Brain microvascular endothelial cell (primary cell): ENCODE measurements around the gene NAGPA.

Experiments
- DNase-seq: peaks from one replicate; pipeline ENCODE4 v3.0.0-alpha.2; 2020
- H3K27ac ChIP-seq: fragments of 250-450 bp; sonication (Bioruptor Pico); 2 replicates; pipeline ENCODE4 v1.5.1; 2020; ENCODE audit warnings: mild to moderate bottlenecking, moderate library complexity
- H3K27me3 ChIP-seq: fragments of 250-450 bp; sonication (Bioruptor Pico); replicated peaks from 2 replicates; pipeline ENCODE4 v1.5.1; 2020; ENCODE audit warnings: mild to moderate bottlenecking
- H3K36me3 ChIP-seq: fragments of 250-450 bp; sonication (Bioruptor Pico); replicated peaks from 2 replicates; pipeline ENCODE4 v1.5.1; 2020; ENCODE audit warnings: mild to moderate bottlenecking
- H3K4me3 ChIP-seq: 2 replicates; pipeline ENCODE4 v1.5.1; 2011; ENCODE audit warnings: low read depth, mild to moderate bottlenecking, control low read depth, low read length, moderate library complexity
- in situ Hi-C: cut with HindIII; loops from 2 replicates; pipeline ENCODE4 v1.10.0; 2017; ENCODE audit warnings: low sequenced_read_pairs, low pct_ligation_motif_present
- TF ChIP-seq, protein P1 (sequence below): IDR thresholded peaks from 2 replicates; pipeline ENCODE4 v1.5.1; 2011; ENCODE audit warnings: low read depth, mild to moderate bottlenecking, moderate library complexity, low read length, control low read depth, inconsistent platforms; ENCODE audit errors: missing control alignments

The NAGPA gene

DNA sequence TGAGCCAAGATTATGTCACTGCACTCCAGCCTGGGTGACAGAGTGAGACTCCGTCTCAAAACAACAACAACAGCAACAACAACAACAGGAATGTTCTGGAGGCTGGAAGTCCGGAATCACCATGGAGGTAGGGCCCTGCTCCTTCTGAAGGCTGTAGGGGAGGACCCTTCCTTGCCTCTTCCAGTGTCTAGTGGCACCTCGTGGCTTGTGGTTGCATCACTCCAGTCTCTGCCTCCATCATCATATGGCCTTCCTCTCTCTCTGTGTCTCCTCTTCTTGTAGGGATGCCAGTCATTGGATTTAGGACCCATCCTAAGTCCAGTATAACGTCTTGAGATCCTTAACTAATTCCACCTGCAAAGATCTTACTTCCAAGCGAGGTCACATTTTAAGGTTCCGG, 14.0 kb downstream of the NAGPA start:
- H3K36me3 ChIP-seq = no peaks in the 10 kb centered on the region
- DNase-seq = no peak
- no peak overlapping the region for H3K27ac ChIP-seq
- no peak overlapping the region for H3K4me3 ChIP-seq
- no peaks in the 10 kb centered on the region for H3K27me3 ChIP-seq
- TF ChIP-seq, protein P1, sequence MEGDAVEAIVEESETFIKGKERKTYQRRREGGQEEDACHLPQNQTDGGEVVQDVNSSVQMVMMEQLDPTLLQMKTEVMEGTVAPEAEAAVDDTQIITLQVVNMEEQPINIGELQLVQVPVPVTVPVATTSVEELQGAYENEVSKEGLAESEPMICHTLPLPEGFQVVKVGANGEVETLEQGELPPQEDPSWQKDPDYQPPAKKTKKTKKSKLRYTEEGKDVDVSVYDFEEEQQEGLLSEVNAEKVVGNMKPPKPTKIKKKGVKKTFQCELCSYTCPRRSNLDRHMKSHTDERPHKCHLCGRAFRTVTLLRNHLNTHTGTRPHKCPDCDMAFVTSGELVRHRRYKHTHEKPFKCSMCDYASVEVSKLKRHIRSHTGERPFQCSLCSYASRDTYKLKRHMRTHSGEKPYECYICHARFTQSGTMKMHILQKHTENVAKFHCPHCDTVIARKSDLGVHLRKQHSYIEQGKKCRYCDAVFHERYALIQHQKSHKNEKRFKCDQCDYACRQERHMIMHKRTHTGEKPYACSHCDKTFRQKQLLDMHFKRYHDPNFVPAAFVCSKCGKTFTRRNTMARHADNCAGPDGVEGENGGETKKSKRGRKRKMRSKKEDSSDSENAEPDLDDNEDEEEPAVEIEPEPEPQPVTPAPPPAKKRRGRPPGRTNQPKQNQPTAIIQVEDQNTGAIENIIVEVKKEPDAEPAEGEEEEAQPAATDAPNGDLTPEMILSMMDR = no peak
- in situ Hi-C loops = no loop called here

DNA sequence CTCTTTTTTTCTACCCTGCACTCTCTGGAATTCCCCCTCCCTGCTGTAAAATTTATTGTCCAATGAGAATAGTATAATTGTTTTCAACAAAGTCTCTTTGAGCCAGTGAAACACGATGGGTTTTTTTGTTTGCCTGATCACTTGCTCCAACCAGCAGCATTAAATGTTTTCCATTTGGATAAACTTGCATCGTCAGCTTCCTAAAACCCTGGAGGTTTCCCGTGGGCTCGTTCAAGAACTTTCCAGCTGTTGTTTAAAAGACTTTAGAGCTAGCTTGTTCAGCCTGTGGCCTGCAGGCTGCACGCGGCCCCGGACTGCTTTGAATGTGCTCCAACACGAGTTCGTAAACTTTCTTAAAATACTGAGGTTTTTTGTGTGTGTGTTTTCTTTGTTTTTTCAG, 14.9 kb downstream of the NAGPA start:
- H3K36me3 ChIP-seq = no peaks in the 10 kb centered on the region
- TF ChIP-seq, protein P1 = no peak
- in situ Hi-C loops = no loop called here
- no peak overlapping the region for H3K27ac ChIP-seq
- no peaks in the 10 kb centered on the region for H3K27me3 ChIP-seq
- no peak overlapping the region for H3K4me3 ChIP-seq
- no peak for DNase-seq

DNA sequence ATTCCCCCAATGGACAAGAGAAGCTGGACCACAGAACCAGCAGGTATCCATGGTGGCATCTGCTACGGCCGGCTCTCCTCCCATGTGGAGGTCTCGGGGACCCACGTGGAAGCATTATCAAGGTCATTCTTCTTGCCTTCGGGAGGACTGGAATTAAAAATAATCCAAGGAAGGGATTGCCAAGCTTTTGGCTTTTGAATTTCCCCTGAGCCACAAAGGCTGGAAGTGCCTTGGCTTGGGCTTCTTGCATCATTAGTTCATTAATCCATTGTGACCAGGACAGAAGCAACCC, 16.1 kb downstream of the NAGPA start:
- Histone ChIP-seq H3K36me3 (no peaks in the 10 kb centered on the region), H3K27ac (no peak overlapping the region), H3K4me3 (no peak overlapping the region), H3K27me3 (no peaks in the 10 kb centered on the region)
- in situ Hi-C loops = no loop called here
- TF ChIP-seq, protein P1 = no peak
- DNase-seq = no peak

DNA sequence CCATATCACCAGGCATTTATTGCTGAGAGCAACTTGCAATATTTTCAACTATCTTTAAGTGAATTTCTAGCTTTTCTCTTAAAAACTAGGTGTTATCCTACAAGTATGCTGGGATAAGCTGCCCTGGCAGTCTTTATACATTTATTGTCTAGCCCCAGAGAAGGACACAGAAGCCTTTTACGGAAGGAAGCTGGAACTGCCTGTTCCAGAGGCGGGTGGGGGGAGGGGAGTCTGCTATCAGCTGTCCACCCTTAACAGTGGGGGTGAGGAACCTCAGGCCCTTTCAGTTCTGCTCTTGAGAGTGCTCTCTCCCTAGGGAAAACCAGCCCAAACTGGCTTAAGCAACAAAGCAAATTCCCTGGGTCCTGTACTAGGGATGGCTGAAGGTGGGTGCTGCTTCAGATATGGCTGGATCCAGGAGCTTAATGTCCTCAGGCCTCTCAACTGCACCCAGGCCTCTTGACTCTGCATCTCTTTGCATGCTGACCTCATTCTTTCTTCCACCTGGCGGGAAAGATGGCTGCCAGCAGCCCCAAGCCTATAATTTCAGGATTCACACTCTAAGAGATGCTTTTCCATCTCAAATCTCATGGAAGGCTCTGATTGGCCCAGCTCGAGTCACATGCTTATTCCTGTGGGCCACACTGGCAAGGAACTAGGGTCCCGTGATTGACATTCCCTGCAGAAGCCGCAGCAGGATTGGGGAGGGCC, 16.6 kb downstream of the NAGPA start:
- in situ Hi-C loops = no loop called here
- Histone ChIP-seq H3K27ac (no peak overlapping the region), H3K36me3 (no peaks in the 10 kb centered on the region), H3K27me3 (no peaks in the 10 kb centered on the region), H3K4me3 (no peak overlapping the region)
- DNase-seq = no peak
- TF ChIP-seq, protein P1 = no peak

DNA sequence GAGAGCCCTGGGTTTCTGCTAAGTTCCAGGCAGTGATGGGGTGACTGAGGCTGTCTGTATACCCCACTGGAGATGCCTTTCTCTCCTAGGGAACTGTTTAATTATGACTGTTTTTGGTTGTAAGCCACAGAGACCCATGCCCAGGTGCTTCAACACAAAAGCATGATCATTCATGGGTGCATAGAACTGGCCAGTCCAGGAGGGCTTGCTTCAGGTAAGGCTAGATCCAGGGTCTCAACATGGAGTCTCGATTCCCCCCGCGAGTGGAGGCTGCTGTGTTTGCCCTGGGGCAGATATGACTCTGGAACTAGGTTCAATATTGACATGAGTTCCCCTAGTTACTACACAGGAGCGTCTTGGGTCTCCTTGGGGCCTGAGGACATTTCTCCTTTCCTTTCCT, 17.8 kb downstream of the NAGPA start:
- DNase-seq = no peak
- TF ChIP-seq, protein P1 = no peak
- H3K27ac ChIP-seq = no peak overlapping the region
- in situ Hi-C loops = no loop called here
- no peak overlapping the region for H3K4me3 ChIP-seq
- H3K27me3 ChIP-seq = peaks cover 2% of the 10 kb centered on the region
- no peaks in the 10 kb centered on the region for H3K36me3 ChIP-seq

DNA sequence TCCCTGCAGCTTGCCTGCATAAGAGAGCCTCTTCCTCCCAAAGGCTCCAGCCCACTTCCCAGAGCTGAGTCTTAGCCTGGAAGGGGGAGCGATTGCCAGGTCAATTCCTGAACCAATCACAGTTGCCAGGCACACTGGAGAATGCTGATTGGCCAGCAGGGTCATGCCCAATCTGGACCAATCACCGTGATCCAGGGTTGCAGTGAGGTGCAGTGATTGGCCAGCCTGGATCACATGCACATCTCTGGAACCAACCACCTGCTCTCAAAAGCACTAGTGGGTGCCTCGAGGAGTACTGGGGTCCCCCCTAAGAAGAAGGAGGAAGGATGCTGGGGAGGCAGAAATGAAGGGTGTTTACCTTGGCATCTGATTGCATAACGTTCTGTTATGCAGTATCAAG, 18.4 kb downstream of the NAGPA start:
- Histone ChIP-seq H3K4me3 (no peak overlapping the region), H3K27me3 (peaks cover 2% of the 10 kb centered on the region), H3K27ac (no peak overlapping the region), H3K36me3 (no peaks in the 10 kb centered on the region)
- in situ Hi-C loops = no loop called here
- TF ChIP-seq, protein P1 = no peak
- no peak for DNase-seq
